GM12872 (cell line): ENCODE results near the gene CES2.

ENCODE experiments used
- TF ChIP-seq, protein P1 (sequence below): IDR thresholded peaks from 3 replicates; pipeline ENCODE4 v1.5.1; 2011; ENCODE audit warnings: low read depth, mild to moderate bottlenecking, low read length, moderate library complexity; ENCODE audit not compliant: insufficient read depth

Gene CES2

DNA sequence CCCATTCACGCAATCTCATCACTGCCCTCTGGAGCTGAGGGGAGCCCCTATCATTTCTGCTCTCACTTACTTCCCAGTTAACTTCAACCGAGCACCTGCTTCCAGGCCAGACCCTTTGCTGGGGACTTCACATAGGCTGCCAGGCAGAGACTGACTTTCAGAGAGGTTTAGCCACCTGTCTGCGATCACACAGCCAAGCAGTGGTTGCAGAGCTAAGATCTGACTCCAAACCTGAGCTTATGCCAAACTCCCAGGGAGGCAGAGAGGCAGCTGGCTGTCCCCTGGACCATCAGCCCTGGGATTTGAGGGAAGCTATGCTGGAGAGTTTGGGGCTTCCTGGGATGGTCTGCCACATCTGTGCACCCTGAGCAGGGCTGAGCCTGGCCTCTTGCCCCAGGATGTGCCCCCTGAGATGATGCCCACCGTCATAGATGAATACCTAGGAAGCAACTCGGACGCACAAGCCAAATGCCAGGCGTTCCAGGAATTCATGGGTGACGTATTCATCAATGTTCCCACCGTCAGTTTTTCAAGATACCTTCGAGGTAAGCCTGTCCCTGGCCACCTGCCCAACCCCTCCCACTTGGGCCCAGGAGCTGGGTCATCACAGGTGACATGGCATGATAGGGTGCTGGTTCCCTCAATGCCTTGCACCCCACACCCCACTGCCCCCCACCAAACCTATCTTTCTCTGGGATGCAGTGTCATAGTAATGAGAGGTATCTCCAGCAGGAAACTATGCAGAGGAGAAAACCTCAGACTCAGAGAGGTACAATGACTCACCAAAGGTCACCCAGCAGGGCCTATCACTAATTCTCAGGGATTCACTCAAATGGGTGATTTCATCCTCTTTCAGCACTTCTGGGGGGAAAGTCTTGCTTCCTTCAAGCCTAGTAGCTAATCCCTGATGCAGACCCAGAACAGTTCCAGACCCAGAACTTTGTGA is 35.7 kb downstream of the CES2 start:
- TF ChIP-seq, protein P1, sequence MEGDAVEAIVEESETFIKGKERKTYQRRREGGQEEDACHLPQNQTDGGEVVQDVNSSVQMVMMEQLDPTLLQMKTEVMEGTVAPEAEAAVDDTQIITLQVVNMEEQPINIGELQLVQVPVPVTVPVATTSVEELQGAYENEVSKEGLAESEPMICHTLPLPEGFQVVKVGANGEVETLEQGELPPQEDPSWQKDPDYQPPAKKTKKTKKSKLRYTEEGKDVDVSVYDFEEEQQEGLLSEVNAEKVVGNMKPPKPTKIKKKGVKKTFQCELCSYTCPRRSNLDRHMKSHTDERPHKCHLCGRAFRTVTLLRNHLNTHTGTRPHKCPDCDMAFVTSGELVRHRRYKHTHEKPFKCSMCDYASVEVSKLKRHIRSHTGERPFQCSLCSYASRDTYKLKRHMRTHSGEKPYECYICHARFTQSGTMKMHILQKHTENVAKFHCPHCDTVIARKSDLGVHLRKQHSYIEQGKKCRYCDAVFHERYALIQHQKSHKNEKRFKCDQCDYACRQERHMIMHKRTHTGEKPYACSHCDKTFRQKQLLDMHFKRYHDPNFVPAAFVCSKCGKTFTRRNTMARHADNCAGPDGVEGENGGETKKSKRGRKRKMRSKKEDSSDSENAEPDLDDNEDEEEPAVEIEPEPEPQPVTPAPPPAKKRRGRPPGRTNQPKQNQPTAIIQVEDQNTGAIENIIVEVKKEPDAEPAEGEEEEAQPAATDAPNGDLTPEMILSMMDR, result no peak

- TF ChIP-seq, protein P1, result no peak
Observed at GRCh38 chr16:66972983-66973382, 37.7 kb downstream of the CES2 start.

GRCh38 chr16:66973716-66974115 is 38.4 kb downstream of the CES2 start:
- TF ChIP-seq, protein P1, result no peak

DNA sequence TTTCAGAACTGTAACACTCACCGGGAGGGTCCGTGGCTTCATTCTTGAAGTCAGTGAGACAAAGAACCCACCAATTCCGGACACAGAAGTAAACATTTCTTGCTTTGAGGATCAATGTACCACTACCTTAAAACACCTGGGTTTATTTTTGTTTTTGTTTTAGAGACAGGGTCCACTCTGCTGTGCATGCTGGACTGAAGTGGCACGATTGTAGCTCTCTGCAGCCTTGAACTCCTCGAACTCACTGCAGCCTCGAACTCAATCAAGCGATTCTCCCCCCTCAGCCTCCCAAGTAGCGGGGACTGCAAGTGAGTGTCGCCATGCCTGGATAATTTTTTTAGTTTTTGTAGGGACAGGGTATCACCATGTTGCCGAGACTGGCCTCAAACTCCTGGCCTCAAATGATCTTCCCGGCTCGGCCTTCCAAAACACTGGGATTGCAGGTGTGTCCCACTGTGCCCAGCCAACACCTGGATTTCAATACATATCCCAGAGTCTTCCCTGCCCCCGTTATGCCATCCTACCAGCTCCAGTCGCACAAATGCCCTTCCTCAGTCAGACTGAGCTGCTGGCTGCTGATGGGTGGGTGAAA is 40.1 kb downstream of the CES2 start:
- TF ChIP-seq, protein P1, result no peak

DNA sequence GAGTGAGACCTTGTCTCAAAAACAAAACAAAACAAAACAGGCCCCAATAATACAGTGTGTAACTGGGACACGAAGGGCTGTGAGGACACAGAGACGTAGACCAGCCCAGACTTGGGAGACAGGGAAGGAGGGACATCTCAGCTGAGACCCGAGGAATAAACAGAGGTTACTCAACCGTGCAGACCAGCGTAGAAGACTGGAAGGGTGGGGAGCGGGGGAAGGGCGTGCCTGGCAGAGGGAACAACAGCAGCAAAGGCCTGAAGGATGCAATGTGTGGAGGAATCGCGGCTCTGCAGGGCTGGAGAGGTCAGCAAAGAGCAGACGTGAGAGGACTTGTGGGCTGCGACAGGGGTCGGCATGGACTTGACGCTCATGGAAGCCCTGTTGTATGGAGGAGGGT is 41.4 kb downstream of the CES2 start:
- TF ChIP-seq, protein P1, result no peak

DNA sequence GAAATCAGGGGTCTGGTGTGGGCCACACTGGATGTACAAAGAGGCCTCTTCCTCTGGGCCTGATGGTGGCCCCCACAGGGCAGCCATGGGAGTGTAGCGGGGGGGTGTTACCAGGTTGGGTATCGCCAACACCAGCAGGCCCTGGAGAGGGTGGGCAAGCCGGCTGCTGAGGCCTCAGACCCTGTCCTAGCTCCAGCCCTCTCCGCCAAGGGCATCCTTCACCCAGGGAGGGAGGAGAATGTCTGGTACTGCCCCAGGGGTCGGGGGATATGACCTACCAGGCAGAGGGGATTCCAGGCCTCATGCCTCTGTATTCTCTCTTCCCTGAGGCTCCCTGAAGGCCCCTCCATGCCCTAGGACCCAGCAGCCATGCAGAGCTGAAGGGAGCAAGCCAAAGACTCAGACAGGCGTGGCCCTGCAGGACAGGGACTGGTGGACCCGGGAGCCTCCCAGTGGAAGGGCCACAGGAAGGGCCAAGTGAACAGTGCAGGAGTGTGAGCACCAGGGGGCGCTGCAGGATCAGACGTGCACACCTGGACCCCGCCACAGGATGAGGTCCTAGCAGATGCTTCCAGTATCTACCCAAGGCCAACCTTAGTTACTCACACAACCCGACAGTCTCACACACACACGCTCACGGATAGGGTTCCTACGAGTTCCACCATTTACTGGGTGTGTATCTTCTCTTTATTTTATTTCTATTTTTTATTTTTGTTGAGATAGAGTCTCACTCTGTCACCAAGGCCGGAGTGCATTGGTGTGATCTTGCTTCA is 42.2 kb downstream of the CES2 start:
- TF ChIP-seq, protein P1, result peak; percentile 96
